ENCODE data around the gene FGD5.

FGD5 gene

DNA sequence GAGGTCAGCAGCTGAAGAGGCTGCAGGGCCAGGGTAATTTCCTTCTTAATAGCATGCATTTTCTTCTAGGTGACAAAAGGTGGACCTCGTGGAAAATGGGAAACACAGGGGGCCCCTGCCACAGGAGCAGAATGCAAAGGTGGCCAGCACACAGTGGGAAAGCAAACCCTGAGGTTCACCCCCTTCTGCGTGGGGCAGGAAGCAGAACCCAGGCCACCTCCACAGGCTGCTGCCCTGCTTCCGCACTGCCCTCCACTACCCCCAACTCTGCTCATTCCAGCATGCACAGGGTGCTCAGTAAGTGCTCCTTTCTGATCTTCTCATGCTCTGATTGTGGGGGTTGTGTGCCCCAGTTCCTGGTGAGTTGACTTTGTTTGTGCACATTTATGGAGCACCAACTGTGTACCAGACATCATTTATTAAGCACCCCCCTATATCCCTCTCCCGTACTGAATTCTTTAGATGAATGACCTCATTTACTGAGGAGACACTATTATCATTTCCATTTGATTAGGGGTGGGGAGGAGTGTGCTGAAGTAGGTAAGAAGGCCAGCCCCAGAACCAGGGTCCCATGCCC lies 12.7 kb upstream of the FGD5 start:
- no peak for DNase-seq

- no peak for DNase-seq
Measured at GRCh38 chr3:14806641-14807263, 12.0 kb upstream of the FGD5 start.

- DNase-seq, result no peak
Measured at GRCh38 chr3:14808025-14808424, 10.7 kb upstream of the FGD5 start.

DNA sequence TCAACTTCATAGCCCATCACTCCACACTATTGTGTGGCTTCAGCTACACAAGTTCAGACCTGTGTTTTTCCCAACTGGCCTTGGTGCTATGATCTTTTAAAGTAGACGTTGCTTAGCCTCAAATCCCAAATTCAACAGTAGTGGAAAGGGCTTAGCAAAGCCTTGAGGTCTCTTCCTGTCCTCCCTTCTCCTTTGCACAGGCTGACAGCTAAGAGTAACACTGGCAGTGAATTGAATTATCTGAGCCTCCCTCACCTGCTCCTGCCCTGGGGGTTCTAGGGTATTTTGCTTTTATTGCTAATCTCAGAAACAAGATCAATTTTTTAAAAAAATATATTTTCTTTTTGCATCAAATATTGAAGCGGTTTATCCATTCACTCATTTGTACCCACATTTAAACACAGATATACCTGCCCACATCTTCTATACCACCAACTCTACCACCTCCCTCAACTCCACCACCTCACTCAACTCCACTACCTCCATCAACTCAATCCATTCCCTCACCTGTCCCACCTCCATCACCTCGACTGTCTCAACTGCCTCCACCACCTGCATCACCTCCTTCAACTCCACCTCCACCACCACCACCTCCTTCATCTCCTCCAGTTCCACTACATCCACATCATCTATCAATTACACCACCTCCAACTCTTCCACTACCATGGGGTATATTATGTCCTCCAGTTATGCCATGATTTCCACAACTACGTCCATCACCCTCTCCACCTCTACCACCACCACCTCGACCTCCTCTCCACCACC lies 10.1 kb upstream of the FGD5 start:
- DNase-seq, result no peak

DNA sequence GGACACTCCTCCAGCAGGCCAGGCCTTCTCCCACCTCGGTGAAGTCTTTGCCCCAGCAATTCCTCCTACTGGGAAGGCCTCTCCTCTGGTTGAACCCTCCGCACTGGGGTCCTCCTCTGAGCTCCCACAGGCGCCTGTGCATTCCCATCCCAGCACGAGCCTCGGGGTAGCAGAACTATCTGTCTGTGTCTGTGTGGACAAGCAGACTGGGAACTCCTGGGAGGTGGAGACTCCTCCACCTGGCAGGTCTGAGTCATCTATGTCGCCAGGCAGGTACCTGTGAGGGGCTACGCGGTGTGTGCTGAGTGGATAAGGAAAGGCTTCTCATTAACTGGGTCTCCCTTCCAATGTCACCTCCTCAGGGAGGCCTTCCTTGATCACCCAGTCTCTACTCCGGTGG lies 9.2 kb upstream of the FGD5 start:
- DNase-seq, result peak; percentile 85

GRCh38 chr3:14810070-14810791 lies 8.5 kb upstream of the FGD5 start:
- no peak for DNase-seq

- no peak for DNase-seq
Measured at GRCh38 chr3:14810801-14811661, 7.7 kb upstream of the FGD5 start.

DNA sequence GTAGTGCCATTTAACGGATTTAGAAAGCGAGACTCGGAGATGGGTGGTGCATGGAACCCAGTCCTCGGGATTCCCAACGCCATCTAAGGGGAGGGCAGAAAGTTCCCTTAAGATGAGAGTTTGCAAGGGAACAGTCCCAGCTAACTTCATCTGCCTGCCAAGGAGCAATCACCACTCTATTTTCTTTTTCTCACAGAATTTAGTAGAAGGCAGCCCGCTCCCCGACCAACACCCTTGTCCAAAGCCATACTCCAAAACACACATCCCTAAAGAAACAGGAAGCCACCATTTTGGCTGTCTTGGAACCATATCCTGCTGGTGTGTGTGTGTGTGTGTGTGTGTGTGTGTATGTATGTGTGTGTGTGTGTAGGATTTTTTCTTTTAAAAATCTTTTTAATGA lies 7.1 kb upstream of the FGD5 start:
- DNase-seq, result no peak

DNA sequence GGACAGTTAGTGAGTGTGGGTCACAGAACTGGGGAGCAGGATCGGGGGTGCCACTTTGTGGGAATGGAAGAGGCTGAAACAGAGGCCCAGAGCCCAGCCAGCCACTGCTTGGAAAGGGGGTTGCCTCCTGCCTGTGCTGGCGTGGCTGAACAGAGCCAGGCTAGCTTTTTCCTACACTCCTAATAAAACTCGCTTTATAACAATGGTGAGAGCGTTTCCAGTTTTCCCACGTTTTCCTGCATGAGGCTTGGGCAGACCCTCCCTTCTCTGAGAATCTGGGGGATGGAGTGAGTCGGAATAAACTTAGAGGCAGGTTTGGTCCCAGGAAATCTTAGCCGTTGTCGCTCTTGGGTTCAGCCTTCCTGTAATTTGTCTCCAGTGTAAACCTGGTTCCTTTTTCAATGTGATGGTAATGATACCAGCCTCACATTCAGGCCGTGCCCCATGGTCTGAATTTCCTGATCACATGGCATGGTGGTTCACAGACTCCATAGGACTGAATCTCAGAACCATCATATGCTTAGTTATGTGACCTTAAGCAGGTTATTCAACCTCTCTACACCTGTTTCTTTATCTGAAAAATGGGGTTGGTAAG lies 6.5 kb upstream of the FGD5 start:
- DNase-seq, result no peak

GRCh38 chr3:14814411-14814871 lies 4.3 kb upstream of the FGD5 start:
- DNase-seq, result peak; percentile 69

DNA sequence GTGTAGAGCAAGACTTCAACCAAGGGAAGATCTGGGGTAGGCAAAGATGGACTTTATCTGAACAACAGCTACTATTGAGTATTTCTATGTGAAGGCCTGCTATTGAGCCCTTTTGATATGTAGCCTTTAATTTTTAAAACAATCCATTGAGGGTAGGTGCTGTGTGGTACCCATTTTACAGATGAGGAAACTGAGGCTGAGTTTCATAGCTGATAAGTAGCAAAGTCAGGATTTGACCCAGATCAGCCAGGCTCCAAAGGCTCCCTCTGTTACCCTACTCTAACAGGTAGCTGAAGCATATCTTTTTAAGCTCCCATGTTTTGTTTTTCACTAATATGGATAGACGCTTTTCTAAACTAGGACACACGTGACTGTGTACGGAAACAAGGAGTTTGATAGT lies 2.4 kb upstream of the FGD5 start:
- DNase-seq, result no peak

DNA sequence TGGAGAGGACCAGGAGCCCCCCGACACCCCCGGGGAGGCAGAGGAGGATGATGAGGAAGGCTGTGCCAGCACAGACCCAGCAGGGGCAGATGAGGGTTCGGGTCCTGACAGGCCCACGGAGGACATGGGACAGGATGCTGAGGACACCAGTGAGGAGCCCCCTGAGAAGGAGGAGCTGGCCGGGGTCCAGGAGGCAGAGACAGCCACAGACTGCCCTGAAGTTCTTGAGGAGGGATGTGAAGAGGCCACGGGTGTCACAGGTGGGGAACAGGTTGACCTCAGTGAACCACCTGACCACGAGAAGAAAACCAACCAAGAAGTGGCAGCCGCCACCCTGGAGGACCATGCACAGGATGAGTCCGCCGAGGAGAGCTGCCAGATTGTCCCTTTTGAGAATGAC lies 909 bp downstream of the FGD5 start:
- no peak for DNase-seq

DNA sequence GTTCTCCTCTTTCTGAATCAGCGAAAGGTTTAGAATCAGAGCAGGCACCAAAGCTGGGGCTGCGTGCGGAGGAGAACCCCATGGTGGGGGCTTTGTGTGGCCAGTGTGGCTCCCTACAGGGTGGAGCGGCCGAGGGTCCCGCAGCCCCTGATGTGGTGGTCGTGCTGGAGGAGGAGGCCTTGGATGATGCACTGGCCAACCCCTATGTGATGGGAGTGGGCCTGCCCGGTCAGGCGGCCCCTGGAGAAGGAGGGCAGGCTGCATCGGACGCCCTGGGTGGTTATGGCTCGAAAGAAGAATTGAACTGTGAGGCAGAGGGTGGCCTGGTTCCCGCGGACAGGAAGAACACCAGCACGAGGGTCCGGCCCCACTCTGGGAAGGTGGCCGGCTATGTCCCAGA lies 1.4 kb downstream of the FGD5 start:
- no peak for DNase-seq

GRCh38 chr3:14821151-14821550 lies 2.4 kb downstream of the FGD5 start:
- DNase-seq, result no peak

GRCh38 chr3:14822134-14822533 lies 3.4 kb downstream of the FGD5 start:
- no peak for DNase-seq

- DNase-seq, result no peak
Measured at GRCh38 chr3:14822670-14823390, 4.1 kb downstream of the FGD5 start.

DNA sequence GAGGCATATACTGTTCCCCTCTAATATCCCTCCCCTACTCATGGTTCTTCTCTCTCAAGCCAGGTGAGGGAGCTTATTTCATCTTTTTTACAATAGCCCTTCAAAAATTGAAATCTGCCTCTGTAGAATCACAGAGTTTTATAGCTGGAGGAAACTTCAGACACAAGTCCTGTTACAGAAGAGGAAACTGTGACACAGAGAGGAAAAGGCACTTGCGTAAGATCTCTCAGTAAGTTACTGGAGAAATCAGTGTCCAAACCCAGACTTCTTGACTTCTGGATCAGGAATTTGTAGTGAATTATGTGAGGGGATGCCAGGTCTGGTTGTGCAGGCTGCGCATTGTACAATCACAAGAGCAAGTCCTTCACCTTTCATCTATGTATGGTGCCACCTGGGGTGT lies 4.6 kb downstream of the FGD5 start:
- DNase-seq, result no peak

DNA sequence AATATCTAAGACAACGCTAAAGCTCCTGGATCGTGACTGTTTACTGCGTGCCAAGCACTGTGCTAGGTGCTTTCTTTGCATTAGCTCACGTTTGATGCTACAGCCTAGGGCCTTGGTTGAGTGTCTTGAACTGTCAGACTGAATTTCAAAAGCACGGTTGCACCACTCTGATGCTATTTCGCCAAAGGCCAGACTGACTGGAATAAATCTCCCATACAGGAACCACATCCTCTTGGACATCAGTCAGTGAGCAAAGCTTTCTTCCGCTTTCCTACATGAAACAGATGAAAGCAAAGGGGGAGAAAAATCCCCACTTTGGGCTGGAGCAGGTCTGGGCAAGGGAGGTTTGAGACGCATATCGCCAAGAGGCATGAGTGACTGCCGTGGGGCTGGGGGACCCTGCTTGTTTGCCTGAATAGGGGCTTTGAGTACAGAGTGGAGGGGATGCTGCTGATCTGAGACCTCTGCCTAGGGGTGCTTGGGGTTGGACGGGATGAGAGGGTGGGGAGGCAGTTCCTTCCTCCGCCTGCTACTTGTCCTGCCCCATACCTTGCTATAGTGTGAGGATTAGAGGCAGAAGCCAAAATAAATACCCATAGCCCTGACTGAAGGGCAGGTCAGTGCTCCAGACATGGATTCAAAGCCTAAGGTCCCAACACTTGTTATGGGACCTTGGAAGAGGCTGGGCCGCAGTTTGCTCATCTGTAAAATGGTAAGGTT lies 5.3 kb downstream of the FGD5 start:
- DNase-seq, result no peak

DNA sequence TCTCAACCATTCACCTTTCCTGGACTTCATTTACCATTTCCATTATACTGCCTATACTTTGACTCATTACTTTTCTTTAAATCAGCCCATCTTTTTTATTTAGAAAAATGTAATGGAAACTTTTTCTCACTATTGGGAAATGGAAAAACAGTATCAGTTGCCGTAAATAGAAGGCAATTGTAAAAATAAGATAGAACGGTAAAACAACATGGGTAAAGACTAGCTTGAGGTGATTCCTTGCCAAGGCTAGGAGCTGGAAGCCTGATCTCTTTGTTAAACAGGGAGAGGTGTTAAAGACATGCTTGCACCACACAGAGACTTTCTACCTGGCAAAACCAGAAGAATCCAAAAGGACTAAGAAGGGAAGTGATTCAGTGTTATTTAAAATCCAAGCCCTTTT lies 5.9 kb downstream of the FGD5 start:
- DNase-seq, result no peak

DNA sequence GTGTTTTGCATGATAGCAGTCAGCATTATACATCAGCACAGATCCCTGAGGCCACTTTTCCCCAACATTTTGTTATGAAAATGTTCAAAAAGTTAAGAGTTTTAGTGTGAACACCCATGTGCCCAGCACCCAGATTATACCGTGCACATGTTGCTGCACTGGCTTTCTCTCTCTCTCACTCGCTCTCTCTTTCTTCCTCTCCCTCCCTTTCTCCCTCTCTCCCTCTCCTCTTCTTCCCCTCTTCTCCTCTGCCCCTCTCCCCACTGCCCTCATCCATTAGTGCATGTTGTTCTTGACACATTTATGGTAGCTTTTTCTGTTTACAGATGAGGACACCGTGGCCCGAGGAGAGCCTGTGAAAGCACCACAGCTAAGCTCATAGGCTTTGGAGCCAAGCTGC lies 7.3 kb downstream of the FGD5 start:
- DNase-seq, result no peak

DNA sequence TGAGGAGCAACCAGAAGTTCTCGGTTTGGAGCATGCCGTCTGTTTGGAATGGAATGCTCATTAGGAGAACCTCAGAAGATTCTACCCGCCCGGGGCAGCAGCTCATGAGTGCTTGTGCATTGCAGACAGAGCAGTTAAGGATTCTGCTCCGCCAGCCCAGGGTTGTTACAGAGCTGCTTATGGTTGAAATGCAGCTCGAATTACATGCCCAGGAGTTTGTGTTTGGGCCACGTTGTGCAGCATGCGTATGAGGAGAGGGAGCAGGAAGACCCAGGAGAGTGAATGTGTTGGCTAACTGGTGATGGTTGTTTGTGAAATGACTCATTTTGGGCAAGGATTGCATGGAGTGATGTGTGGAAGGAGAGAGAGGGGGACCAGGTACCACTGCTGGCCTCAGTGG lies 9.0 kb downstream of the FGD5 start:
- DNase-seq, result peak; percentile 83
